Retina (tissue), 1 donor: ENCODE results near the gene KCTD17.

Experiments
- DNase-seq: peaks from one replicate; pipeline ENCODE4 v3.0.0-alpha.2; 2016

KCTD17 gene

GRCh38 chr22:37043828-37044538 lies 7.6 kb upstream of the KCTD17 start:
- DNase-seq, result no peak

DNA sequence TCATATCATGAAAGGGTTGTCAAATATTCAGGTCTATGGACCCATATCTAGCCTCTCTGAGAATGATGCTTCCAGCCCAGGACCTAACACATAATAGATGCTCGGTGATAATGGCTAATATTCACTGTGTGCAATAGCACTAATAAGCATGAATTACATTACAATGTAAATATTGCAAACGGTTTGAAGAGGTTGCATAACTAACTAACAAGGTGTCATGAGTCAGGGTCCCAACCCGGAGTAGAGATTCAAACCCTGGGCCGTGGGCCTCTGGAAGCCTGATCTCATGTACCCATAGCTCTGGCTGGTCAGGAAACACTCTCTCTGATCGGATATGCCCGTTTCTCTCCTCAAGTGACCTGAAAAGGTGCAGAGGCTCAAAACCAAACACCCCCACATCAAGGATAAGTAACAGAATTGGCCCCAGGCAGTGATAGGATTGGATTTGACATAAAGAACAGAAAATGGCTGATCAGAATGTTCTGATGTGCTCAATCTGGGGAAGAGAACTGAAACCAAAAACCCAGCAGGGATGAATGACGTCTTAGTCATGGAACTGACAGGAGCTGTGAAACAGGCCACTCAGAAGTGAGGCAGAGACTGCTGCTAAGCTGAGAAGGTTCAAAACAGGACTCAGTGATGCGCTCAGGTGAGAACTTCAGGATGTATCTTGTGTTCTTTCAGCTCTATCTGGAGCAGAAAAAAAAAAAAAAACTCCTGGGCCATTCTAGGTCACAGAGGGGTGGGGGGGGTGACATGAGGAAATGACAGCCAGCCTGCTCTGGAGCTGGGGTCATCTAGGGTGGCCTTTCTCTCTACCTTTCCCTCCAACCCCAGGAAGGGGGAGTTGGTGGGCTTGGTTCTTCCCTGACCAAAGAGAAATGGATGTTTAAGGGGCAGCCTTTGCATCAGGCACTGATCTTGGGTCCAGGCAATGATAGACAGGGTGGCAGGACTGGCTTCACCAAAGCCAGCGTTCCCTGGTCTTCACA lies 6.6 kb upstream of the KCTD17 start:
- DNase-seq, result no peak

GRCh38 chr22:37045958-37046357 lies 5.6 kb upstream of the KCTD17 start:
- no peak for DNase-seq

DNA sequence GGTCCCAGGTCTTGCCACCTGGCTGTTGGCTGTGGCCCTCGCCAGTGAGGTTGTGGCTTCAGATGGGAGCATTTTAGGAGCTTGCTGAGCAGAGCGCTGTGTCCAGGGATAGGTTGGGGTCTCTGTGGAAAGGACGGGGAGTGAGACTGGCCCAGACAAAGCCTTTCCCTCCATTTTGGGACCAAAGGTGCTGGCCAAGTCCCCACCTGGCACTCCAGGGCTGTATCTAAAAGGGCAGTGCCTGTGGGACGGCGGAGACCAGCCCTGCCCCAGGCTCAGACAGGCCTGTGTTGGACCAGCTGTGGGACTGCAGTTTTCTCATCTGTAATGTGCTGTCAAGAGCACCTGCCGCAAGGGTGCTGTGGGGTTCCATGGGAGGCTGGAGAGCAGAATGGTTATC lies 5.0 kb upstream of the KCTD17 start:
- DNase-seq, result no peak

DNA sequence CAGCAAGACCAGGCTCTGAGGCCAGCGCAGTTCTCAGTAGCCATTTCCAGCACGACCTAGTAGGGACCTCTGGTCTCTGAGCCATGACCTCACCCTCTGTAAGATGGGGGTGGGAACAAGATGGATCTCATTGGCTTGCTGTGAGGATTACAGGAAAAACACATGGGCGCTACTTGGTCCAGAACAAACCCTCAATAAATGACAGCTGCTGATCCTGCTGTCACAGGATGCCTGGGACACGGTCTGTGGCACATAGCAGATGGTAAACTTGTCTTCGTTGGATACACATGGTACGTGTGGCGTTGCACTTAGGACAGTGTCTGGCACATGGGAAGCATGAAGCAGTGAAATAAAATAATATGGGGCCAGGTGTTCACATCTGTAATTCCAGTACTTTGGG lies 4.5 kb upstream of the KCTD17 start:
- no peak for DNase-seq

DNA sequence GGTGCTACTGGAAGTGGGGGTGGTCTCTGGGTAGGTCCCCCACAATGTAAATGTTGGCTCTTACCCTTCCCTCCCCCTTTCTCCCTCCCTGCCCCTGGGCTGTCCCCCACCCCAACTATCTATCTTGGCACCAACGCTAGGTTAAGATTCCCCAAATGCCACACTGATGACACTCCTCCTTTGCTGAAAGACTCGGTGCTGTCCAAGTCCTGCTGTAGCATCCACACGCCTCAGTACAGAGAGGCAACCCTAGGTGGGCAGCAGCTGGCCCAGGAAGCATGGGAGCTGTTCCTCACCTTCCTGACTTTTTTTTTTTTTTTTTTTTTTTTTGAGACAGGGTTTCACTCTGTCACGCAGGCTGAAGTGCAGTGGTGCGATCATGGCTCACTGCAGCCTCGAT lies 3.4 kb upstream of the KCTD17 start:
- no peak for DNase-seq

DNA sequence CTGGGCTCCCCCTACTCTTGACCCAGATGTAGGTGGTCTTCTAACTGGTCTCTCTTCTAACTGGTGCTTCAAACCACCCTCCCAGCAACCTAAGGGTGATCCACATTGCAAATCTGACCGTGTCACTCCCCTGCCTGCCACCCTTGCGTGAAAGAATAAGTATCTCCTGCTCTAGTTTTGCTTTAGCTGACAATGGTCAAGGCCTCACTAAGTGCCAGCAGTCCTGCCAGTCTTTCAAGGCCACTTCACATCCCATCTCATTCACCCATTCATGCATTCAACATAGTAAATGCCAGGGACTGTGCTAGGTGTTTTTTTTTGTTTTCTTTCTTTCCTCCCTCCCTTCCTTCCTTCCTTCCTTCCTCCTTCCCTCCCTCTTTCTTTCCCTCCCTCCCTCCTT lies 2.3 kb upstream of the KCTD17 start:
- no peak for DNase-seq

DNA sequence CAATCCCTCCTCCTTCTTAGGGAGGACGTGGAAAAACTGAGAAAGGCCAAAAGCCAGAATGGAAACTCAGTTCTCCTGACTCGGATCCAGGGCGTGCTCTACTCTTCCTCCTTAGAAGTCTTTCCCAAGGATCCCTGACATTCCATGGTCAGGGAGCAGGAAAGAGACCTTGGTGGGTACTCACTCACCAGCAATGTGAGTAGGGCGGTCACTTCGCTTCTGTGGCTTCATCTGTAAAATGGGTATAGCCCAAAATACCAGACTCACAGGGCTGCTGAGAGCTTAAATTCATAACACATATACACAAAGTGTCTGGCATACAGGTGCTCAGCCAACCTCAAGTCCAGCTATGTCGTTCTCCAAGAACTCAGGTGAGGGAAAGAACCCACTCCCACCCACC lies 629 bp upstream of the KCTD17 start:
- no peak for DNase-seq

DNA sequence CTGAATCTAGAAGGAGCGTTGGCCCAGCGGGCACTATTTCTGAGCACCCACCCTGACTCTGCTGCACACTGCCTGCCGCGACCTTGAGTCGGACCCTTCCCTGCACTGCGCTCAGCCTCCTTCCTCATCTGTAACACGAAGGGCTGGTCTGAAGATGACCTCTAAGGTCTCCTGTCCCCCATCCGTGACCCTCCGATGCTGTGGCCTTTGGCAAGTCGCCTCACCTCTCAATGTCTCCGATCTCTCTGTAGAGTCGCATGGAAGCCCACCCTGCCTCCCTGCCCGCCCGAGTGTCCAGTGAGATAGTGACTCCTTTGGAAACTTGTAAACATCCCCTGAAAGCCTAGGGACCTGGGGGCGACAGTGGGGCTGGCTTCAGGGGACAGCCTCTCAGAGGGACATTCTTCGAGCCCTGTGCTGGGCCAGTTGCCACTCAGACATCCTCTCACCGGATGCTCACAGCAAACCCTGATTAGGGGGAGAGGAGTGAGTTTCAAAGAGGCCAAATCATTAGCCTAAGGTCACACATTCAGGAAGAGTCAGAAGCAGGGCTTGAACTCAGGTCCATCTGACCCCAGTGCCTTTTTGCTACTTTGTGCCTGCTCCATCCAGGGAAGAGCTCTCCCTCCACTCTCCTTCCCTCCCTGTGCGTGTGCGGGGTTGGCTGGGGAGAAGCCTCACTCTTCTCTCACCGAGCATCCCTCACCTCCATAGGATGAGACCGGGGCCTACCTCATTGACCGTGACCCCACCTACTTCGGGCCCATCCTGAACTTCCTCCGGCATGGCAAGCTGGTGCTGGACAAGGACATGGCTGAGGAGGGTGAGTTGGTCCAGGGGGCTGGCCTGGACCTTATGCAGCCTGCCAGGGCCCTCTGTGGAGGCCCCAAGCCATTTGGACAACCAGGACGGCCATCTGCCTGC lies 1.1 kb downstream of the KCTD17 start:
- DNase-seq, result no peak

GRCh38 chr22:37053310-37054055 lies 1.9 kb downstream of the KCTD17 start:
- no peak for DNase-seq

DNA sequence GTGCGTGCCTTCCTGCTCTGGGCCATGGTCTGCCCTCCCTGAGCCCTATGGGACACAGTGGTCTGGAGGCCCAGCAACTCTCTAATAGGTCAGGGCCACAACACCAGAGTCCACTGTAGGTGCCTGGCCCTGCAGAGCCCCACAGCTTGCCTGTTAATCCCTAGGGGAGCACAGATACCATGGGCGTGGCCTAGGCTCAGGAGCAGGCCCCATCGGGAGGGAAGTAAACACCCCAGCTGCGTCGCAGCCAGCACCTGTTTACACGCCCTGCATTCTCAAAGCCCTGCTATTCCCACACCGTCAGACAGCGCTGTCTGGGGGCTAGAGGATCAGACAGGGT lies 2.5 kb downstream of the KCTD17 start:
- DNase-seq, result no peak

DNA sequence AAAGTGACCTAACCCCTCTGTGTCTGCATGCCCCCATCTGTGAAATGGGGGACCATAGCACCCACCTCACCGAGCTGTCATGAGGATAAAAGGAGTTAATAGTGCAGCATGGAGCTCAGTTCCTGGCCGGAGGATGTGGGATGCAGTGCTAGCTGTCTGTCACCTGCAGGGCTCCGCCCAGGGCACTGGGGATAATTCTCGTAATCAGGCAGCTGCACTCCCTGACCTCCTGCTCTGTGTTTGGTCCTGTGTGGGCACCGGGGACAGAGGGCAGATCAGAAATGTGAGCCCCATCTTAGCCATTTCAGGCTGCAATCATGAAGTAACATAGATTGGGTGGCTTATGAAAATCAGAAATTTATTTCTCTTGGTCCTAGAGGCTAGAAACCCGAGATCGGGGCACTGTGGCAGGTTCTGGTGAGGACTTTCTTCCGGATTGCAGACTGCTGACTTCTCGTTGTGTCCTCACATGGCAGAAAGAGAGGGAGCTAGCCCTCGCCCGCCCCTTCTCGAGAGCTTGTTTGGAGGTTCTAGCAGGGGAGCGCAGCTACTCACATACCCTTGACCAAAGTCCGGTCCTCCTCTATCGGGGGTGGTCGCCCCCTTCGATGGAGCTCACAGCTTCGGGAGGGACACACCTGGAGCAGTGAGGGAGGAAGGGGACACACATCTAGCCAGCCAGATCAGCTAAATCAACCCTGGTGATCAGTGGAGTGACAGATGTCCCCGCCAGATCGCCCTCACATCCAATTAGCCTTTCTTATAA lies 3.2 kb downstream of the KCTD17 start:
- DNase-seq, result no peak

- no peak for DNase-seq
These were observed 4.7 kb downstream of the KCTD17 start for GRCh38 chr22:37056246-37056645.

- no peak for DNase-seq
These were observed 5.7 kb downstream of the KCTD17 start for GRCh38 chr22:37057226-37057625.

DNA sequence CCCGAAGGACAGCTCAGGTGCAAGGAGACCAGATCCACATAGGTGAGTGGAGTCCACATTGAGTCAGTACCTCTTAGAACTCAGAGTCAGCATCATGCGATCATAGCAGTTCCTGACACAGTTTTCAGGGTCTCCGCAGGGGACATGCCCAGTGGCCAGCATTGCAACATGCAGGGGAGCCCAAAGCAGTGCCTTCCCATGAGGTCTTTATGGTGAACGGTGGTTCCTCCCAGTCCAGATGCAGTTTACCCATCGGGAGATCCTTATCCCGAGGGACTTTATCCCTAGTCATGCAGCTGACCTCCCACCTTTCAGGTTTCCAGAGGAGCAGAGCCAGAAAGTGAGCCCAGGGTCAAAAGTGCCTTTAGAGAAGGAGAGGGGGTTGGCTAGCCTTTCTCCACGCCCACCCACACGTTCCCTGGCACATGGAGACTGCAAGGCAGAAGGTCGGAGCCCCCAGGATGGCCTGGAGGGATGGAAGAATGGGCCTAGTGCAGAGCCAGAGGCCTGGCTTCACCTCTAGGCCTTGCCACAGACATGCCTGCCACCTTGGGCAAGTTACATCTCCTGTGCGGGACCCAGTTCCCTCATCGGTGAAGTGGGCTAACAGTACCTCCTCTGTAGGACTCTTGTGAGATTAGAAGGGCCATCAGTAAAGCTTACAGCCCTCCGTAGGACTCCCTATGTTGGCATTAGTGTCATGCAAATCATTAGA lies 6.4 kb downstream of the KCTD17 start:
- no peak for DNase-seq

GRCh38 chr22:37058917-37059701 lies 7.6 kb downstream of the KCTD17 start:
- DNase-seq, result no peak

DNA sequence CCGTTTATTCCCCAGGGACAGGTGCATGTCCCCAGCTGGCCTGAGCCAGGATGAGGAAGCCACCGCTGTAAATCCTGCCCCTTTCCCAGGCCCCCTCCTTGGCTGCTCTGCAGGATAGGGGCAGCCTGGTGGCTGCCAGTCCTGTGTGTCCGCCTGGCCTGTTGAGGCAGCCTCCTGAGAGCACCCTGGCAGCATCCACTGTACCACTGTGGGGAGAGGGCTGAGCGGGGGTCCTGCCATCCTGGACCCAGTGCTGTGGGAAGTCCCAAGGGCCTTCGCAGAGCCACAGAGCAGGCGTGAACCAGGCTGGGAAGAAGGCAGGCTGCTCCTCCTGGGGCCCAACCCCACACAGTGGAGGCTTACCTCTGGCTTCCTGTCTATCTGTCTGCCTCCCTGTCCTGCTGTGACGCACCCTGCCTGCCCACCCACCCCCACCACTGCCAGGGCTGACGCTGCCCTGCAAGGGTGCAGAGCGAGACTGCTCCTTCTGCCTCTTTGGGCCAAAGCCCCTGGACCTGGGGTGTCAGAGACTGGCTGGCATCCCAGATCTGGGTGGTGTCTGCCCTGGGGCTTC lies 8.4 kb downstream of the KCTD17 start:
- DNase-seq, result no peak

GRCh38 chr22:37060801-37061610 lies 9.5 kb downstream of the KCTD17 start:
- DNase-seq, result no peak
